ENCODE results near the gene CDC27.
"Not testable (repeated sequence)": the region's sequence is repeated elsewhere in the genome, so short reads cannot be mapped to it uniquely, and the experiment has no call there.

CDC27 gene

GRCh38 chr17:47222047-47222446 lies 33.0 kb upstream of the CDC27 start:
- DNase-seq, result no peak
- intact Hi-C loops (cut with DNase I), result no loop called here

- intact Hi-C loops (cut with DNase I), result no loop called here
Measured at GRCh38 chr17:47221154-47221553, 32.1 kb upstream of the CDC27 start.

GRCh38 chr17:47220531-47220999 lies 31.5 kb upstream of the CDC27 start:
- intact Hi-C loops (cut with DNase I), result no loop called here
- no peak for DNase-seq

More at GRCh38 chr17:47221154-47221553, 32.1 kb upstream of the CDC27 start:
- DNase-seq, result no peak

GRCh38 chr17:47219621-47220475 lies 30.8 kb upstream of the CDC27 start:
- no peak for DNase-seq
- intact Hi-C loops (cut with DNase I), result no loop called here

GRCh38 chr17:47218896-47219430 lies 29.9 kb upstream of the CDC27 start:
- DNase-seq, result no peak
- intact Hi-C loops (cut with DNase I), result no loop called here

GRCh38 chr17:47217279-47217678 lies 28.2 kb upstream of the CDC27 start:
- DNase-seq; intact Hi-C loops (cut with DNase I): not testable (repeated sequence)

- DNase-seq; intact Hi-C loops (cut with DNase I): not testable (repeated sequence)
Measured at GRCh38 chr17:47216821-47217220, 27.7 kb upstream of the CDC27 start.

GRCh38 chr17:47214931-47215330 lies 25.8 kb upstream of the CDC27 start:
- no peak for DNase-seq
- intact Hi-C loops (cut with DNase I), result no loop called here

- DNase-seq, result no peak
- intact Hi-C loops (cut with DNase I), result no loop called here
Measured at GRCh38 chr17:47213540-47213939, 24.4 kb upstream of the CDC27 start.

GRCh38 chr17:47212458-47212857 lies 23.4 kb upstream of the CDC27 start:
- intact Hi-C loops (cut with DNase I), result no loop called here

GRCh38 chr17:47210779-47211178 lies 21.7 kb upstream of the CDC27 start:
- no peak for DNase-seq
- intact Hi-C loops (cut with DNase I), result no loop called here

More at GRCh38 chr17:47212458-47212857, 23.4 kb upstream of the CDC27 start:
- DNase-seq, result no peak

GRCh38 chr17:47210105-47210504 lies 21.0 kb upstream of the CDC27 start:
- intact Hi-C loops (cut with DNase I), result no loop called here
- no peak for DNase-seq

- intact Hi-C loops (cut with DNase I), result no loop called here
- DNase-seq, result no peak
Measured at GRCh38 chr17:47209499-47209898, 20.4 kb upstream of the CDC27 start.

- intact Hi-C loops (cut with DNase I), result no loop called here
- no peak for DNase-seq
Measured at GRCh38 chr17:47208744-47209488, 19.8 kb upstream of the CDC27 start, which contains the start of gene MYL4. TSS of gene MYL4 (plus strand) at chr17:47209348. CDS start at chr17:47209423, 75 bp downstream.

GRCh38 chr17:47207143-47208067 lies 18.3 kb upstream of the CDC27 start:
- intact Hi-C loops (cut with DNase I), result no loop called here
- DNase-seq, result no peak

GRCh38 chr17:47205419-47205963 lies 16.4 kb upstream of the CDC27 start:
- DNase-seq, result peak in 7 of 42 donors; percentile 11 to 45 (median 28)
- intact Hi-C loops (cut with DNase I), result no loop called here

GRCh38 chr17:47204722-47205418 lies 15.8 kb upstream of the CDC27 start:
- DNase-seq, result peak in 28 of 42 donors; percentile 5 to 69 (median 32)
- intact Hi-C loops (cut with DNase I), result no loop called here
